NCI-H2171 (cell line): ENCODE results near the gene NDUFA9.
A peak's percentile ranks its signal among the peaks of the same experiment; 100 is the strongest.

Source experiments
- DNase-seq: peaks from one replicate; lab custom pipeline; 2025; lab: John Stamatoyannopoulos, UW

The NDUFA9 gene

GRCh38 chr12:4648501-4649357, at the start of gene NDUFA9, which contains the start of gene AKAP3:
Gene NDUFA9, plus strand, starts transcription at chr12:4649114. Its CDS starts 13 bp downstream, at chr12:4649127.
Gene AKAP3, minus strand, starts transcription at chr12:4649051. Its CDS starts 10,855 bp downstream, at chr12:4638196.
- peak; percentile 87 for DNase-seq

- no peak for DNase-seq
Observed at GRCh38 chr12:4603421-4603820, 45.5 kb upstream of the NDUFA9 start.

GRCh38 chr12:4603946-4604345, 45.0 kb upstream of the NDUFA9 start:
- DNase-seq: no peak

GRCh38 chr12:4604684-4605193, 44.2 kb upstream of the NDUFA9 start:
- peak; percentile 21 for DNase-seq

- no peak for DNase-seq
Observed at GRCh38 chr12:4607056-4607455, 41.9 kb upstream of the NDUFA9 start.

GRCh38 chr12:4609071-4609470, 39.8 kb upstream of the NDUFA9 start:
- DNase-seq: no peak

- DNase-seq: no peak
Observed at GRCh38 chr12:4610481-4610880, 38.4 kb upstream of the NDUFA9 start.

GRCh38 chr12:4615667-4616066, 33.2 kb upstream of the NDUFA9 start:
- DNase-seq: no peak

GRCh38 chr12:4621511-4621910, 27.4 kb upstream of the NDUFA9 start:
- DNase-seq: no peak

- no peak for DNase-seq
Observed at GRCh38 chr12:4626543-4626942, 22.4 kb upstream of the NDUFA9 start.

GRCh38 chr12:4628406-4628805, 20.5 kb upstream of the NDUFA9 start:
- DNase-seq: no peak

- no peak for DNase-seq
Observed at GRCh38 chr12:4630262-4630661, 18.7 kb upstream of the NDUFA9 start.

- no peak for DNase-seq
Observed at GRCh38 chr12:4643747-4644146, 5.2 kb upstream of the NDUFA9 start.

GRCh38 chr12:4645023-4645422, 3.9 kb upstream of the NDUFA9 start:
- no peak for DNase-seq

GRCh38 chr12:4648104-4648500, 812 bp upstream of the NDUFA9 start:
- DNase-seq: no peak

- DNase-seq: no peak
Observed at GRCh38 chr12:4649358-4649661, 396 bp downstream of the NDUFA9 start.

GRCh38 chr12:4653257-4653656, 4.3 kb downstream of the NDUFA9 start:
- DNase-seq: no peak

- no peak for DNase-seq
Observed at GRCh38 chr12:4653691-4654090, 4.8 kb downstream of the NDUFA9 start.

GRCh38 chr12:4663971-4664505, 15.1 kb downstream of the NDUFA9 start:
- no peak for DNase-seq

GRCh38 chr12:4665236-4665635, 16.3 kb downstream of the NDUFA9 start:
- DNase-seq: no peak

GRCh38 chr12:4679711-4680110, 30.8 kb downstream of the NDUFA9 start:
- no peak for DNase-seq

GRCh38 chr12:4681732-4682131, 32.8 kb downstream of the NDUFA9 start:
- no peak for DNase-seq

- DNase-seq: no peak
Observed at GRCh38 chr12:4685317-4685716, 36.4 kb downstream of the NDUFA9 start.

GRCh38 chr12:4690760-4691159, 41.8 kb downstream of the NDUFA9 start:
- DNase-seq: no peak
